Karpas-422 (cell line): ENCODE measurements around the gene PPM1D. TPM values are rescaled to one million over a fixed set of nuclear protein-coding genes. Genes with fewer than 3 reads are reported as not detected.

ENCODE experiments used
- DNase-seq: peaks from one replicate; pipeline ENCODE4 v3.0.0-alpha.2; 2015
- H2AFZ ChIP-seq: fragments of 200-600 bp; sonication (generic); 2 replicates; pipeline ENCODE4 v1.6.1; 2014; ENCODE audit warnings: antibody characterized with exemption, low read length, mixed read lengths
- H3K27ac ChIP-seq: fragments of 200-600 bp; sonication (generic); 2 replicates; pipeline ENCODE4 v1.5.1; 2014; ENCODE audit warnings: mild to moderate bottlenecking, low read length, moderate library complexity
- H3K27me3 ChIP-seq: fragments of 200-600 bp; sonication (generic); 2 replicates; pipeline ENCODE4 v1.6.1; 2014; ENCODE audit warnings: low read length, mixed read lengths
- H3K36me3 ChIP-seq: fragments of 200-600 bp; sonication (generic); 2 replicates; pipeline ENCODE4 v1.6.1; 2014; ENCODE audit warnings: low read length, mixed read lengths; ENCODE audit not compliant: insufficient read depth
- H3K4me1 ChIP-seq: fragments of 200-600 bp; sonication (generic); 2 replicates; pipeline ENCODE4 v1.6.1; 2014; ENCODE audit warnings: mild to moderate bottlenecking, low read length, mixed read lengths
- H3K4me2 ChIP-seq: fragments of 200-600 bp; sonication (generic); 2 replicates; pipeline ENCODE4 v1.6.1; 2014; ENCODE audit warnings: low read length, low read depth, mild to moderate bottlenecking; ENCODE audit not compliant: poor library complexity, severe bottlenecking
- H3K4me3 ChIP-seq: fragments of 200-600 bp; sonication (generic); 2 replicates; pipeline ENCODE4 v1.5.1; 2014; ENCODE audit warnings: mild to moderate bottlenecking, antibody characterized with exemption, low read length, mixed read lengths
- H3K79me2 ChIP-seq: fragments of 200-600 bp; sonication (generic); 2 replicates; pipeline ENCODE4 v1.6.1; 2014; ENCODE audit warnings: mild to moderate bottlenecking, low read length, mixed read lengths
- H3K9ac ChIP-seq: fragments of 200-600 bp; sonication (generic); 2 replicates; pipeline ENCODE4 v1.6.0; 2014; ENCODE audit warnings: low read length
- H3K9me2 ChIP-seq: fragments of 200-600 bp; sonication (generic), shearing (Covaris generic); replicated peaks from 2 replicates; pipeline ENCODE4 v1.6.0; 2014; ENCODE audit warnings: mild to moderate bottlenecking, low read length, moderate library complexity; ENCODE audit not compliant: insufficient read depth
- H3K9me3 ChIP-seq: fragments of 300-700, 200-600 bp; sonication (generic); 2 replicates; pipeline ENCODE4 v1.6.1; 2014; ENCODE audit warnings: low read length, mixed read lengths
- H4K20me1 ChIP-seq: fragments of 200-600 bp; sonication (generic); 2 replicates; pipeline ENCODE4 v1.6.1; 2014; ENCODE audit warnings: mild to moderate bottlenecking, antibody characterized with exemption, low read length, low read depth; ENCODE audit not compliant: insufficient read depth
- total RNA-seq: library from RNA; depleted of rRNA; stranded (reverse); fragments of >200 nt; shearing (Covaris generic); gene quantifications from 2 replicates; pipeline ENCODE4 v1.2.3, GENCODE V29; 2014; ENCODE audit warnings: low replicate concordance

PPM1D gene
- total RNA-seq, 1 experiment from 2014 or later, result 11.8 TPM

GRCh38 chr17:60562421-60562820, 37.6 kb upstream of the PPM1D start:
- no peak overlapping the region for H3K4me3 ChIP-seq
- DNase-seq, result no peak
- H3K27ac ChIP-seq, result no peak overlapping the region
- H2AFZ ChIP-seq, result no peak overlapping the region
- H3K9me2 ChIP-seq, result no peaks in the 10 kb centered on the region
- no peaks in the 10 kb centered on the region; the same call in 1 of the 2 replicates for H3K27me3 ChIP-seq
- H3K36me3 ChIP-seq, result no peaks in the 10 kb centered on the region
- H3K79me2 ChIP-seq, result no peaks in the 10 kb centered on the region
- no peak overlapping the region for H3K4me2 ChIP-seq
- no peak overlapping the region for H3K9ac ChIP-seq
- H4K20me1 ChIP-seq, result no peaks in the 10 kb centered on the region
- H3K4me1 ChIP-seq, result no peaks in the 10 kb centered on the region
- H3K9me3 ChIP-seq, result peaks cover 5% of the 10 kb centered on the region; the same call in 1 of the 2 replicates

GRCh38 chr17:60563743-60564142, 36.2 kb upstream of the PPM1D start:
- Histone ChIP-seq H3K9me2 (no peaks in the 10 kb centered on the region), H3K9ac (no peak overlapping the region), H3K4me2 (no peak overlapping the region), H3K9me3 (no peaks in the 10 kb centered on the region), H3K36me3 (no peaks in the 10 kb centered on the region), H3K4me3 (no peak overlapping the region), H3K79me2 (no peaks in the 10 kb centered on the region), H3K27ac (no peak overlapping the region), H4K20me1 (no peaks in the 10 kb centered on the region), H2AFZ (no peak overlapping the region), H3K4me1 (no peaks in the 10 kb centered on the region), H3K27me3 (no peaks in the 10 kb centered on the region)
- no peak for DNase-seq

GRCh38 chr17:60565233-60565632, 34.8 kb upstream of the PPM1D start:
- no peak overlapping the region for H2AFZ ChIP-seq
- H3K9me2 ChIP-seq, result no peaks in the 10 kb centered on the region
- DNase-seq, result no peak
- no peaks in the 10 kb centered on the region for H3K36me3 ChIP-seq
- no peaks in the 10 kb centered on the region for H3K79me2 ChIP-seq
- no peak overlapping the region for H3K9ac ChIP-seq
- H3K27me3 ChIP-seq, result no peaks in the 10 kb centered on the region
- no peak overlapping the region for H3K27ac ChIP-seq
- H3K4me3 ChIP-seq, result no peak overlapping the region
- no peaks in the 10 kb centered on the region for H4K20me1 ChIP-seq
- H3K4me2 ChIP-seq, result no peak overlapping the region
- H3K4me1 ChIP-seq, result peaks cover 3% of the 10 kb centered on the region; the same call in 1 of the 2 replicates
- H3K9me3 ChIP-seq, result no peaks in the 10 kb centered on the region

GRCh38 chr17:60573236-60574051, 26.5 kb upstream of the PPM1D start:
- no peak for DNase-seq
- H4K20me1 ChIP-seq, result no peaks in the 10 kb centered on the region
- no peaks in the 10 kb centered on the region for H3K79me2 ChIP-seq
- peaks cover 10% of the 10 kb centered on the region for H3K4me1 ChIP-seq
- H3K36me3 ChIP-seq, result no peaks in the 10 kb centered on the region
- no peak overlapping the region for H3K27ac ChIP-seq
- no peak overlapping the region for H3K4me3 ChIP-seq
- no peak overlapping the region for H3K4me2 ChIP-seq
- H3K27me3 ChIP-seq, result no peaks in the 10 kb centered on the region
- no peak overlapping the region for H2AFZ ChIP-seq
- H3K9me3 ChIP-seq, result no peaks in the 10 kb centered on the region
- no peak overlapping the region for H3K9ac ChIP-seq
- no peaks in the 10 kb centered on the region for H3K9me2 ChIP-seq

- Histone ChIP-seq H3K36me3 (no peaks in the 10 kb centered on the region), H3K9ac (peak overlapping the region; percentile 45), H3K27ac (no peak overlapping the region), H3K9me2 (no peaks in the 10 kb centered on the region), H3K27me3 (no peaks in the 10 kb centered on the region), H2AFZ (peak overlapping the region; percentile 83), H4K20me1 (no peaks in the 10 kb centered on the region), H3K4me2 (peak overlapping the region; percentile 63), H3K4me3 (peak overlapping the region; percentile 54; the same call in 1 of the 2 replicates), H3K79me2 (no peaks in the 10 kb centered on the region), H3K4me1 (peaks cover 8% of the 10 kb centered on the region), H3K9me3 (no peaks in the 10 kb centered on the region)
- no peak for DNase-seq
Measured at GRCh38 chr17:60577147-60577915, 22.7 kb upstream of the PPM1D start.

- Histone ChIP-seq H3K36me3 (no peaks in the 10 kb centered on the region), H3K4me2 (no peak overlapping the region), H3K27me3 (no peaks in the 10 kb centered on the region), H4K20me1 (no peaks in the 10 kb centered on the region), H2AFZ (no peak overlapping the region), H3K9ac (no peak overlapping the region), H3K9me3 (no peaks in the 10 kb centered on the region), H3K9me2 (no peaks in the 10 kb centered on the region), H3K79me2 (no peaks in the 10 kb centered on the region), H3K27ac (no peak overlapping the region), H3K4me1 (peaks cover 8% of the 10 kb centered on the region), H3K4me3 (no peak overlapping the region)
- DNase-seq, result no peak
Measured at GRCh38 chr17:60579090-60579489, 20.9 kb upstream of the PPM1D start.

GRCh38 chr17:60579551-60579950, 20.4 kb upstream of the PPM1D start:
- H3K9me2 ChIP-seq, result no peaks in the 10 kb centered on the region
- no peaks in the 10 kb centered on the region for H3K9me3 ChIP-seq
- H3K79me2 ChIP-seq, result no peaks in the 10 kb centered on the region
- no peaks in the 10 kb centered on the region for H3K36me3 ChIP-seq
- no peaks in the 10 kb centered on the region for H4K20me1 ChIP-seq
- H3K4me1 ChIP-seq, result peaks cover 8% of the 10 kb centered on the region
- no peak overlapping the region for H3K27ac ChIP-seq
- no peaks in the 10 kb centered on the region for H3K27me3 ChIP-seq
- H3K4me3 ChIP-seq, result no peak overlapping the region
- no peak overlapping the region for H2AFZ ChIP-seq
- H3K9ac ChIP-seq, result no peak overlapping the region
- no peak overlapping the region for H3K4me2 ChIP-seq
- no peak for DNase-seq

- no peak for DNase-seq
Measured at GRCh38 chr17:60583008-60583407, 17.0 kb upstream of the PPM1D start.

More at GRCh38 chr17:60583008-60583407, 17.0 kb upstream of the PPM1D start:
- H3K4me3 ChIP-seq, result no peak overlapping the region
- no peaks in the 10 kb centered on the region for H3K27me3 ChIP-seq
- H3K9me3 ChIP-seq, result no peaks in the 10 kb centered on the region
- H2AFZ ChIP-seq, result no peak overlapping the region
- H3K9me2 ChIP-seq, result no peaks in the 10 kb centered on the region
- H4K20me1 ChIP-seq, result no peaks in the 10 kb centered on the region
- no peaks in the 10 kb centered on the region for H3K79me2 ChIP-seq
- H3K4me2 ChIP-seq, result no peak overlapping the region
- H3K9ac ChIP-seq, result no peak overlapping the region
- no peak overlapping the region for H3K27ac ChIP-seq
- no peaks in the 10 kb centered on the region for H3K4me1 ChIP-seq
- no peaks in the 10 kb centered on the region for H3K36me3 ChIP-seq
